ENCODE data around the gene EDNRB.
"Not testable (repeated sequence)": the region's sequence is repeated elsewhere in the genome, so short reads cannot be mapped to it uniquely, and the experiment has no call there.

The EDNRB gene

DNA sequence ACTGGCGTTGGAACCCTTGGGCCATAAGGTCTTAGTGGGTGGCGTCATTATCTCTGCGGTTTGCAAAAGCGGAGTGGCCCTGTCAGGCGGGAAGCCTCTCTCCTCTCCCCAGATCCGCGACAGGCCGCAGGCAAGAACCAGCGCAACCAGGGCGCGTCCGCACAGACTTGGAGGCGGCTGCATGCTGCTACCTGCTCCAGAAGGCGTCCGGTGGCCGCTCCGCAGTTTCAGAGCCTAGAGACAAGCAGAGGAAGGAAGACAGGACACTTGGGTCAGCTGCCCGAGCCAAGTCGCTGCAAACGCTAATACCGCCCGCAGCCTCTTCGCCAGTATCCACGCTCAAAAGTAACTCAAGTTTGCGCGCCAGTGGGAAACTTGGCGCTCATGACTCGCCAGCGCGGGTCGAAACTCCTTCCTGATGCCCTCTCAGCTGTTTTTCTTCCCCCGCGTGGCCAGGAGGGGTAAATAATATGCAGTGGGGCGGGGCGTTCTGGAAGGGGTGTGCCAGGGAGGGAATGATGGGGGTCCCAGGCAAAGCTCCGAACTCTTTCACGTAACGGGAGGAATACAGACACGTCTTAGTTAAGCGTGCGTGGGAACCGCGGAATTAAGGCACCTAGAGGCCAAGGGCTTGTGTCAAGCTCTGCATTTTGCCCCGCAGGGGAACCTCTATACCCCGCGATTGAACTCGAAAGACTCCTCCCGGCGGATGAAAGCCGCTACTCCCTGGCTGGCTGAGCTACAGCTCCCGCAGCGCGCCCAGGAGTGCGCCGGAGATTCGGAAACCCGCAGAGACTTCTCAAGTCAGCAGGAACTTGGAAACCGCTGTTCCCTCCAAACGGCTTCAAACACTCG lies at the start of gene EDNRB:
EDNRB (minus strand) TSS at position 441 of the 855 bp plus-strand sequence; CDS start at position 183, 258 bp downstream.
- DNase-seq (ENCODE audit: low spot score) = no peak

- DNase-seq (ENCODE audit: low spot score) = no peak
Observed at GRCh38 chr13:77966671-77967070, 48.0 kb upstream of the EDNRB start.

- no peak for DNase-seq (ENCODE audit: low spot score)
Observed at GRCh38 chr13:77952737-77953136, 34.1 kb upstream of the EDNRB start.

- DNase-seq (ENCODE audit: low spot score) = no peak
Observed at GRCh38 chr13:77952276-77952675, 33.6 kb upstream of the EDNRB start.

- no peak for DNase-seq (ENCODE audit: low spot score)
Observed at GRCh38 chr13:77946522-77946921, 27.9 kb upstream of the EDNRB start.

- not testable (repeated sequence) for DNase-seq (ENCODE audit: low spot score)
Observed at GRCh38 chr13:77935063-77935462, 16.4 kb upstream of the EDNRB start.

- no peak for DNase-seq (ENCODE audit: low spot score)
Observed at GRCh38 chr13:77930430-77930829, 11.8 kb upstream of the EDNRB start.

DNA sequence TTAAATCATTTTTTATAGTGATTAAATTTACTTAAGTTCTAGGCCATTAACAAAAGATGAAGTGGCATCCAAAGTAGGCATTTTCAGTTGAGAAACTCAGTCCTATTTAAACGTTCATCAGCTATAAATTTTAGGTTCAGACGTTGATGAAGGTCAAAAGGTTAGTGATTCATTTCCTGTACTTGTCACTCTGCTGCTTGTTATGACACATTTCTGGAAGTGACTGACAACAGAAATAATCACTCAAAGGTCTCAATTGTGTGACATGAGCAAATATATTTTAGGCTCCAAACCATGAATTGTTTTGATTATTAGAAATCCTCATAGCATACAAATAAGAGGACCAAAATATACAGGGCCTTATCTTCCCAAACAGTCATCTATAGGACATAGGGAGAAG lies 10.3 kb upstream of the EDNRB start:
- DNase-seq (ENCODE audit: low spot score) = no peak

- DNase-seq (ENCODE audit: low spot score) = no peak
Observed at GRCh38 chr13:77925616-77926015, 7.0 kb upstream of the EDNRB start.

DNA sequence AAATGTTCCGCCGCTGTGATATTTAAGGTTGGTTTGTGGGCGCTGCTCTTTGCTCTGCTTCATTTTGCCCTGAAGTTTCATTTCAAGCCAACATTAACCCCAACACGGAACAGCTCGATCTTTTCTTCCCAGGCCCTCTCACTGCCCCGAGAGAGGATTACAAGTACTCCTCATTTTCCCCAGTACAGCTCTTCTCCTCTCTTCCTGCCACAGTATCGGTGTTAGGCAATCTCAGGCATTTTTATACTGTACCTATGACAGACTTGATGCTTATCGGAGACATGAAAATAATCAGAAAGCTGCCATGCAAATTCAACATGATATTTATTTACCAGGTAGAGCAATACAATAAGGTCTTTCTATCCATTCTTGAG lies 1.3 kb upstream of the EDNRB start:
- DNase-seq (ENCODE audit: low spot score) = no peak

DNA sequence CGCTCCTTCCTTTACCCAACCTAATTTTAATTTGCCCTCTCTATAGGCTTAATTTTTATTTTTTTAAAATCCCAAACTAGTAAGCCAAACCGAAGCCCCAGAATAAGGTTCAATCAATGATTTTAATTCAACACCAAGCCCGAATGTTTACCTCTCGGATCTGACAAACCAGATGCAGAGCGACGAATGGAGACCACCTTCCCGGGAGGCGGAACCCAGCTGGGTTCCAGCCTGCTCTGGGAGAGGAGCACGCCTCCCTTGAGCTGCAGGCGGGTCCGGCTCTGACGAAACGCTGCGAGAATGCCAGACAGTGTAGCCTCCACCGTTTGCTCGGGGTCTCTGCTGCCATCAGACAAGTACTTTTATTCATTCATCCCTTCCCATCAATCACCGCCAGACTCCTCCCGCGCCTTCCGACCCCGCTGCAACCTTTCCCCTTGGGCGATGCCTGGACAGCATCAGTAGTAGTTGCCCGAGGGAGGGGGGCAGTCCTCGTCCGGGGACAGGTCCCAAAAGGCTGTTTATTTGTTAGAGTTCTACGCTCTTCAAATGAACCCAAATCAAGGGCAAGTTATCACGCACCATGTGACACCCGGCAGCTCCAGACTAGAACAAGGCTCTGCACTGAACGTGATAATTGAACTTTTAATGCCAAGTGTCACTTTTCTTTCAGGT lies 752 bp upstream of the EDNRB start:
- no peak for DNase-seq (ENCODE audit: low spot score)

GRCh38 chr13:77916488-77916887 lies 2.1 kb downstream of the EDNRB start:
- DNase-seq (ENCODE audit: low spot score) = no peak

DNA sequence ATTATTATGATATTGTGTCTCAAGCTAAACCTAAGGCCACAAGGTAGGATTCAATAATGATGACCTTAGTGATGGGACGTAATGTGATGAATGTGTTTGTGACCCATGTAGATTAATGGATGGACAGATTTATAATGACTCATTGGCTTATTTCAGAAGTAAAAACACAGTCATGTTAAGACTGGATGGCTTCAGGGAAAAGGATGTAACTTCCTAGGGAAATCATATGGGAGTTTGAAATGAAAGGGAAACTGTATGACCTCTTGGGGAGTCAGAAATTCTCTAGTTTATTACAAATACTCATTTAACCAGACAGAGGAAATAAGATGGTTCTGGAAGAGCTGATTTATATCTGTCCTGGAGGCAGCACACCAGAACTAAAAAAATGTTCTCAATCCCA lies 2.9 kb downstream of the EDNRB start:
- no peak for DNase-seq (ENCODE audit: low spot score)

DNA sequence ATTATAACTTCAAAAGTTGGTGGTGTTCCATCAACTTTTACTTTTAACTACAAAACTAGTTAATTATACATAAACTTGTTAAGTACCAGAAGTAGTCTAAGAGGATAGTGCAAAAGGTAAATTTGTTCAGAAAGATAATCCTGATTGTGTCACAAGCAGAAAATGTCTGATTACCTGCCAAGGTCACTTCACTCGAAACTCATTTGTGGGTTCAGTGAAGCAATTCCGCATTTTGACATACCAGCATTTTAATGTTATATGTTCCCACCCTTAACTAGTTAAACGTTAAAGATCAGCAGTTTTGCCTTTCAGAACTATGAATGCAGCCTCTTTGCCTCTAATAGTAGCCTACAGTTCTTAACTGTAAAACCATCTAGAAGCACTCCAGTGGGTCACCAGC lies 5.6 kb downstream of the EDNRB start:
- no peak for DNase-seq (ENCODE audit: low spot score)

DNA sequence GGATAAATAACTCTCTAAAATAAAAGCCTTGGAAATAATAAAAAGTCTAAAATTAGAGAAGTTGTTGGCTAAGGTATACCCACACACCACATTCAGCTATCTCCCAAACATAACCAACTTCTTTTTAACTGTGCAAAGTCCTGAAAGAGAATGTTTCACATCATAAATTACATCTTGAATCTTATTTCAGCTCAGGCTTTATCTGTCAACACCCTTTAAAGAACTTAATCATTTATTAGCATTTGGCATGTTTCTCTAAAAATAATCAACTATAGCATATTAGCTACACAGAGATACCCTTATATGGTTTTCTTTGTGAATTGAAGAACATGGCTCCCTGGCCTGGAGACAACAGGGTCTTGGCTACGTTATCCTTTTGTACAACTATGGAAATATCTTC lies 6.9 kb downstream of the EDNRB start:
- no peak for DNase-seq (ENCODE audit: low spot score)

- DNase-seq (ENCODE audit: low spot score) = no peak
Observed at GRCh38 chr13:77909827-77910226, 8.8 kb downstream of the EDNRB start.

DNA sequence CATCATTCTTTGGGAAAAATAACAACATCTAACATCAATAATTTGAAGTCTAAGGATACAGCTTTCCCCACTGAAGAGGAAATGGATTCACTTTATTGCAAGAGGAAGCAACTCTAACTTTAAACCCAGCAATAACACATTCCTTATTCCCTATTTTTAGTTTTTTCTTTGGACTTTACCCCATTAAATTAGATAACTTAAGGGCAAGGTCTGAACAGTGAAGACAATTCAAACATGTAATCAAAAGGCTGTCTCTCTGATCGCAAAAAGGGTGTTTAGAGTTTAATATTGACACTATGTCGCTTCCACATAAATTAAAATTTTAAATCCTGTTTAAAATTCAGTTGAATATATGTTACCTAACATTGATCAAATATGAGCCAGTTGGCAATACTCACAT lies 10.1 kb downstream of the EDNRB start:
- DNase-seq (ENCODE audit: low spot score) = no peak

DNA sequence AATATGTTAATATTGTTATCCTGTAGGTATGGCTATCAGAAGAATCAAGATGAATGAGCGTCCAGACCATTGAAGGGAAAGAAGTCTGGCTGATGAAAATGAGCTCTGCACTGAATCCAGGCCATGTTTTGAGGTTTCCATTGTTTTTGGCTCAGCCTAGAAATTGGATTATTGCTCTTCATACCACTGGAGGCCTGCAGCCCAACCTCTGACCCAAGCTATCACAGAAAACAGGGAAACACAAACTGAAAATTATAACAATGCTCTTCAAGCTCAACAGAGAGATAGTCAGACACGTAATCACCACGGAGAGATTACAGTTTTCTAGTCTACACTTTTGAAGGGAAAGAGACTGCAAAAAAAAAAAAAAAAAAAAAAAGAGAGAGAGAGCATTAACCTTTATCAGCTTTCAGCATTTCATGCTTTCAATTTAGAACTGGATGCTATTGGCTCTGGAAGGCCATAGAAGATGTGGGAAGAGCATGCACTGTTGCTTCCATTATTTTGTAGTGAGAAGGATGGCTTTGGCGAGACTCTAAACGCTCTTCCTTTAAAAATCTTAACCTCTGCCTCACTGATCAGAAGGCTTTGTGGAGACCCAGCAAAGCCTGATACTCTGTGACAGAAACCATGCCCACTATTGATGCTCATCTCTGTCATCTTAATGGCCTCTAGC lies 10.8 kb downstream of the EDNRB start:
- DNase-seq (ENCODE audit: low spot score) = no peak

GRCh38 chr13:77904031-77904430 lies 14.6 kb downstream of the EDNRB start:
- no peak for DNase-seq (ENCODE audit: low spot score)

DNA sequence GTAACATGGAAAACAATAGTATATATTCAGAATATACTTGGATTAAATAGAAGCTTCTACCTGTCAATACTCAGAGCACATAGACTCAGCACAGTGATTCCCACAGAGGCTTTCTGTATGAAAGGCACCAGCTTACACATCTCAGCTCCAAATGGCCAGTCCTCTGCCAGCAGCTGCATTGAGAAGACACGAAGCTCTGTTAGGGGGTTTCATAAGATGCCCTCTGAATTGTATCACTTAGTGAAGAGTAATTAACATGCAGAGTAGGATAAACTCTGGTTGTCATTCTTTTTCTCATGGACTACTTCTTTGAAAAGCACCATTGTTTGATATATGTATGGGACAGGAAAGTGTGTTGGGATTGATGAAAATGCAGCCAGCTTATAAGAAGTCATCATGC lies 15.2 kb downstream of the EDNRB start:
- no peak for DNase-seq (ENCODE audit: low spot score)

- DNase-seq (ENCODE audit: low spot score) = no peak
Observed at GRCh38 chr13:77902319-77902963, 16.2 kb downstream of the EDNRB start.

DNA sequence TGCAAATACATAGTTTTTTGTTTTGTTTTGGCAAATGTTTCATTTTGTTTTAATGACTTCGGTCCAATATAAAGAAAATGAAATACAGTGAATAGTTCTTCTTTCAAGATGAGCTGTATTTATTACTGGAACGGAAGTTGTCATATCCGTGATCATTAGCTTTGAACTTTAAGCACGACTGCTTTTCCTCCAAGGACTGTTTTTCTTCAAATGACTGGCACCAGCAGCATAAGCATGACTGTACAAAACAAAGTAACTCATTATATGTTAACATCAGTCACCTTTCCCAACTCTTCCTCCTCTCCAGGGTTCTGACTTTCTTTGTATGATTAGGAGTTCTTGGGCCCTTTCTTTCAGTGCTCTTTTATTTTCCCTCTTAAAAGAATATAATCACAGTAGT lies 20.5 kb downstream of the EDNRB start:
- no peak for DNase-seq (ENCODE audit: low spot score)

- no peak for DNase-seq (ENCODE audit: low spot score)
Observed at GRCh38 chr13:77896977-77897376, 21.7 kb downstream of the EDNRB start.
